ENCODE measurements around the gene PLXNB2.
"Not testable (repeated sequence)": the region's sequence is repeated elsewhere in the genome, so short reads cannot be mapped to it uniquely, and the experiment has no call there.

PLXNB2 gene

DNA sequence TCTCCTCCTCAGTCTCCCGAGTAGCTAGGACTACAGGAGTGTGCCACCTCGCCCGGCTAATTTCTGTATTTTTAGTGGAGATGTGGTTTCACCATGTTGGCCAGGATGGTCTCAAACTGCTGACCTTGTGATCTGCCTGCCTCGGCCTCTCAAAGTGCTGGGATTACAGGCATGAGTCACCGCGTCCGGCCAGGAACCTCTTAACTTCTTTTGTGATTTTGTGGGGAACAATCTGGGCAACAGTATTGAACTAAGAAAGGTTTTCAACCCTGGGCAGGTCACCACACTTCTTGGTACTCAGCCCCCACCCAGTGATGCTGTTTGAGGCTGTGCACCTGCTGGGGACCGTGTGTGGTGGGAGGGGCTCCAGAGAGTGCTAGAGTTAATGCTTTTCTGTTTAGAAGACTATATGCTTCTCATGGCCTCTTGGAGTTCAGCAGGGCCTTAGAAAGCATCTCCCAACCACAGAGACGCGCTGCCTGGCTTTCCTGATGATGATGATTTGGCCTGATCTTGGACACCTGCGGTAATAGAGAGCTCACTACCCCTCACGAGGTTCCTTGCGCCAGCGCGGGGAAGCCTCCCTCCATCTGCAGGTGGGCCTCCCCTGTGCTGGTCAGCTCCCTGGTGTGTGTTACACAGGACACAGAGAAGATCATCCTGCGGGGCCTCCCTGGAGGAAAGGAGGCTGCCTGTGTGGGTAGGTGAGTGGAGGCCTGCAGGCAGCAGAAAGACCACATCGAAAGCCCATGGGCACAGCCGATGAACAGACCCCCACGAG lies 18.2 kb upstream of the PLXNB2 start:
- no peak for DNase-seq

DNA sequence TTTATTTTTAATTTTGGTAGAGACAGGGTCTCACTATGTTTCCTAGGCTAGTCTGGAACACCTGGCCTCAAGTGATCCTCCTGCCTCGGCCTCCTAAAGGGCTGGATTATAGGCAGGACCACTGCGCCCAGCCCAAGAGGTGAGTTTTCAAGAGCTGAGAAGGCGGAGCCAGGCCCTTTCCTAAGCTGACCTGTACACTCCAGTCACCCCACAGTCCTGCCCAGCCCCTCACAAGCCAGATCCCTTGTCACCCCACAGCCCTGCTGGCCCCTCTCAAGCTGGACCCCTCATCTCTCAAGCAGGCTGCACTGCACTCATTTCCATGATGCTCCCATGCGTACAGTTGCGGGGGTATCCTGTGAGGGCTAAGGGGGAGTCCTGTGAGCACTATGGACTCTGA lies 16.5 kb upstream of the PLXNB2 start:
- no peak for DNase-seq

GRCh38 chr22:50322382-50323104 lies 15.1 kb upstream of the PLXNB2 start:
- DNase-seq = not testable (repeated sequence)

GRCh38 chr22:50320671-50321325 lies 13.4 kb upstream of the PLXNB2 start:
- DNase-seq = no peak

DNA sequence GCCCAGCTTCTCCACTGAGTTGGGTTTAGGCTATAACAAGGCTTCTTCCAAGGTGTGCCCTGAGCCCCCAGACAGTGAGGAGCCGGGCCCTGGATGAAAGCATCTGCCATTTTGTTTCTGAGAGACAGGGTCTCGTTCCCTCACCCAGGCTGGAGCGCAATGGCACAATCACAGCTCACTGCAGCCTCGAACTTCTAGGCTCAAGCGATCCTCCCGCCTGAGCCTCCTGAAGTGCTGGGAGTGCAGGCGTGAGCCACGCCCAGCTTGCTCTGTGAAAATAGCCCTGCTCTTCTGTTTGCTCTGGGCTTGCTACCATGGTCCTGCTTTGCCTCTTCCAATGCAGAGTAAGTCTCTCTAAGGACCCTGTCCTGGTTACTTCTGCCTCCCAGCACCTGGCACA lies 12.7 kb upstream of the PLXNB2 start:
- DNase-seq = no peak

- DNase-seq = no peak
Observed at GRCh38 chr22:50319503-50319951, 12.1 kb upstream of the PLXNB2 start.

GRCh38 chr22:50318698-50319411 lies 11.4 kb upstream of the PLXNB2 start:
- DNase-seq = no peak

GRCh38 chr22:50318356-50318697 lies 10.9 kb upstream of the PLXNB2 start:
- DNase-seq = no peak

GRCh38 chr22:50317674-50318073 lies 10.2 kb upstream of the PLXNB2 start:
- no peak for DNase-seq

- DNase-seq = no peak
Observed at GRCh38 chr22:50317178-50317577, 9.7 kb upstream of the PLXNB2 start.

GRCh38 chr22:50316114-50317065 lies 8.9 kb upstream of the PLXNB2 start:
- DNase-seq = no peak

DNA sequence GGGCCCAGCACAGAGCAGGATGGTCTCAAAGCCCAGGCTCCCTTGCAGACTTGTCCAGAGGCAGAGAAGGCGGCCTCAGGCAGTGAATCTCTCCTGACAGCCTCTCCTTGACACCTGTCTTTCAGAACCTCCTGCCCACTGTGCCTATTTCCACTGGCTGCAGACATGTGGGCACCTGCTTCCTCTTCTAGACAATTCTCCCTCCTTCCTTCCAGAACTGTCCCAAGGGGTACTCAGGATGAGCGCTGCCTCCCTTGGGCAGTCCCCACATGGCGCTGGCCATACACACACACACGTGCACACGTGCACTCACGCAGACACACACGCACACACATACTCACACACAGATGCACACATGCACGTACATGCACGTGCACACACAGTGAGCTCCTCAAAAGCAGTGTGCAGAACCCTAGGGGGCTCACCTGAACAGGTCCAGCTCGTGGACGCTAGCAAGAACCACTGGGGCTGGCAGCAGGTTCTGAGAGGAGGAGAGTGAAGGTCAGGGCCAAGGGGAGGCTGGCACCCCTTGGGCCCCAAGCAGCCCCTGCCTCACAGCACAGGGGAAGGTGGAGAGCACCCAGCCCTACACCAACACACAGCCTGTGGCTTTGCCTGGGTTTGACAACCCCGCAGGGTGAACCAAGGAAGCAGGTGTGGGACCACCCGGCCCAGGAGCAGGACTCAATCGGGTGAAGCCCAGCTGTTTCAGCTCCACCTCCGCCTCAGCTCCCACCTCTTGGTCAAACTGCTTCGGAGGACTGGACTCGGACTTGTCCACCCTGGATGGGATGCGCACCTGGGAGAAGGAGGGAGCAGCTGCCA lies 8.1 kb upstream of the PLXNB2 start:
- DNase-seq = no peak

GRCh38 chr22:50314455-50315288 lies 7.2 kb upstream of the PLXNB2 start:
- DNase-seq = no peak

- no peak for DNase-seq
Observed at GRCh38 chr22:50314081-50314454, 6.6 kb upstream of the PLXNB2 start.

- no peak for DNase-seq
Observed at GRCh38 chr22:50313600-50313999, 6.2 kb upstream of the PLXNB2 start.

DNA sequence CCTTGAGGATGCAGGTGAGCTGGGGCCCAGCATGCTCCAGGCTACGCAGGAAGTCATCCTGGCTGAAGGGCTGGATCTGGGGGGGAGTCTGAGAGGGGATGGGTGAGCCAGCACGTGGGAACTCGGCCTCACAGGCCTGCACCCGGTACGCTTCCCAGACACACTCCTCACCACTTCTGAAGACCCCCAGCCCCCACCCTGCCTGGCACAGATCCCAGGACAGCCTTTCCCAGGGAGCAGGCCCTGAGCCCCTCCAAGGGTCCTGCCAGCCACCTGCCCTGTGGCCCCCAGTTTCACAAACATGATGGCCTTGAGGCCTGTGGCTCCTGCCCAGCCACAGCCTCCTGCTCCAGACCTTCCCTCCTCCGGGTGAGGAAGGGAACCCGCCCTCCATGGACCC lies 5.6 kb upstream of the PLXNB2 start:
- no peak for DNase-seq

DNA sequence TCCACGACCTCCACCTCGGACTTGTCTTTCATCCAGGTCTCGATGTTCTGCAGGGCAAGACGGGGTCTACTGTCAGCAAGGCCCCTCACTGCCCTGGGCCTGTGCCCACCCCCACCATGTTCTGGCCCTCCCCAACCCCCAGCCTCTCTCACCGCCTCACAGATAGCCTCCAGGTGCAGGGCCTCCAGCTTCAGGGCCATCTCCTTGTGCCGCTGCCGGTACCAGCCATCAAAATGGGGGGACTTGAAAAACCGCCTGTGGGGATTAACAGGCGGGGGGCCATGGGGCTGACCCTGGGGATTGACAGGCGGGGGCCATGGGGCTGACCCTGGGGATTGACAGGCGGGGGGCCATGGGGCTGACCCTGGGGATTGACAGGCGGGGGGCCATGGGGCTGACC lies 4.9 kb upstream of the PLXNB2 start:
- no peak for DNase-seq

DNA sequence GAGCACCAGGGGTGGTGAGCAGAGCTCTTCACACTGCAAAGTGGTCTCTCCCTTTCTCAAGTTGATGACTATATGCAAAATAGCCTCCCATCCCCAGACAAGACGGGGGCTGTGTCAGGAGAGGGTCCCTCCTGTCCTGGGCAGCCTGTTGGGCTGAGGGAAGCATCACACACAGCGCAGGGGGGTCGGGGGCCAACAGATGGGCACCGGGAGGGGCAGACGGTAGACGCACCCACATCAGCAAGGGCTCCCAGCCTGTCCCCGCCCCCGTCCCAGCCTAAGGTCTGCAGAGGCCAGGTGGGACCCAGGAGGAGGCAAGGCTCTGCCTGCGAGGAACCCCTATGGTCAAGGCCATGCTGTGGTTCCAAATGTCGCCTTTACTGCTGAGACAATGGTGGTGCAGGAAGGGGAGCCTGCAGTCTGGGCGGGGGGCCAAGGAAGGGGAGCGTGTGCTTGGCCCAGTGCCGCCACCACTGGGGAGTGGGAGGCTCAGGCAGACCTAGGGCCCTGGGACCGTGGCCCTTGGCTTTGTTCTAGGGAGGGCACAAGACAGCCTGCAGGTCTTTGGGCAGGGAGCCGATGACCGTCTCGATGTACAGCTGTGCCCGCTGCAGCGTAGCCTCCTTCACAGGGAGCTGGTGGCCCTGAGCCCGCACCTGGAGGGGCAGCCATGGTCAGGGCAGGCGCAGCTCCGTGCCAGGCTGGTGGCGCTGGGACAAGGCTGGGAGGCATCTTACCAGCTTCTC lies 4.3 kb upstream of the PLXNB2 start:
- no peak for DNase-seq

DNA sequence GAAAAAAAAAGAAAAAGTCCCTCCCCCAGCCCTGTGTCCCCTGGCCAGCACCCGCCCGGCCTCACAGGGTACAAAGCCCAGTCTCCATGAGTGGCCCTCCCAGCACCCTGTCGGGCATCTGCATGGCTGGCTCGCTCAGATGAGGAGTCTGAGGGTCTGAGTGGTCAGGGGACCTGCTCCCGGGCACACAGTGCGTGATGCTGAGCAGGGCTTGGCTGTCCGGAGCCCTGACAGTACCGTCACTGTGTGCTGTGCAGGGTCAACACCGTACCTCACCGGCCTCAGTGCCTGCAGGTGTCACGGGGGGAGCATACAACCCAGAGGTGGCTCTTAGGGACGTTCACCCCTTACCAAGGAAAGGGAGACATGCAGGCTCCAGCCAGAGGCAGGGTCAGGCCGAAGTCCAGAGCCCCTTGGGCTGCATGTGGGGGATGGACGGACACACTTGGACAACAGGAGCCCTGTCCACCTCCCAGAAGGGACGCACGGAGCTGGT lies 3.6 kb upstream of the PLXNB2 start:
- no peak for DNase-seq

All from NCI-H748 treated with DMSO at 0.1 percent for 48 hours (cell line).